ENCODE data around the gene F7.
"Not testable (repeated sequence)": the region's sequence is repeated elsewhere in the genome, so short reads cannot be mapped to it uniquely, and the experiment has no call there.

DNA sequence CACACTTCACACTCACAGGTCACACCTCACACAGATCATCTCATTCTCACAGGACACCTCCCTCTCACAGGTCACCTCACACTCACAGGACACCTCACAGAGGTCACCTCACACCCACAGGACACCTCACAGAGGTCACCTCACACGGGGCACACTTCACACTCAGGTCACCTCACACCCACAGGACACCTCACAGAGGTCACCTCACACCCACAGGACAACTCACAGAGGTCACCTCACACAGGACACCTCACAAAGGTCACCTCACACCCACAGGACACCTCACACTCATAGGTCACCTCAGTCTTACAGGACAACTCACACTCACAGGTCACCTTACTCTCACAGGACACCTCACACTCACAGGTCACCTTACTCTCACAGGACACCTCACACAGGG is 6.9 kb downstream of the F7 start:
- not testable (repeated sequence) for TF ChIP-seq RBM14 (IDR thresholded peaks at IDR 0.05; ENCODE audit: borderline replicate concordance, insufficient read depth, low read depth, low read length); CEBPB (tag; IDR thresholded peaks at IDR 0.05); BHLHE40 (IDR thresholded peaks at IDR 0.05; ENCODE audit: low read length); MAFF (IDR thresholded peaks at IDR 0.05; ENCODE audit: low read length); ZNF165 (CRISPR knock-in tag; IDR thresholded peaks at IDR 0.05; ENCODE audit: borderline replicate concordance)
- TF ChIP-seq, protein P1, sequence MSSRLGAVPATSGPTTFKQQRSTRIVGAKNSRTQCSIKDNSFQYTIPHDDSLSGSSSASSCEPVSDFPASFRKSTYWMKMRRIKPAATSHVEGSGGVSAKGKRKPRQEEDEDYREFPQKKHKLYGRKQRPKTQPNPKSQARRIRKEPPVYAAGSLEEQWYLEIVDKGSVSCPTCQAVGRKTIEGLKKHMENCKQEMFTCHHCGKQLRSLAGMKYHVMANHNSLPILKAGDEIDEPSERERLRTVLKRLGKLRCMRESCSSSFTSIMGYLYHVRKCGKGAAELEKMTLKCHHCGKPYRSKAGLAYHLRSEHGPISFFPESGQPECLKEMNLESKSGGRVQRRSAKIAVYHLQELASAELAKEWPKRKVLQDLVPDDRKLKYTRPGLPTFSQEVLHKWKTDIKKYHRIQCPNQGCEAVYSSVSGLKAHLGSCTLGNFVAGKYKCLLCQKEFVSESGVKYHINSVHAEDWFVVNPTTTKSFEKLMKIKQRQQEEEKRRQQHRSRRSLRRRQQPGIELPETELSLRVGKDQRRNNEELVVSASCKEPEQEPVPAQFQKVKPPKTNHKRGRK (tag; IDR thresholded peaks at IDR 0.05) = not testable (repeated sequence)
